Activated naive CD4-positive, alpha-beta T cell treated with anti-CD3 and anti-CD28 coated beads, Interleukin-2, amount 10 ng/mL, durations not matched to agents 7 days and 5 days (primary cell): ENCODE results near the gene WWOX.
"Not testable (repeated sequence)": the region's sequence is repeated elsewhere in the genome, so short reads cannot be mapped to it uniquely, and the experiment has no call there.

ENCODE experiments used
- CTCF ChIA-PET: fragments of 350-600 bp; sonication (Branson Sonifier 250); formaldehyde crosslinking; loops from one replicate; lab custom pipeline; 2021; ENCODE audit warnings: antibody characterized with exemption; lab: Charles Lee
- DNase-seq: peaks from one replicate; pipeline ENCODE4 v3.0.0-alpha.2; 2020
- H3K27ac Mint-ChIP-seq: one replicate; pipeline ENCODE4 v1.8.0; 2021; ENCODE audit warnings: mild to moderate bottlenecking, moderate library complexity, mixed read lengths
- H3K27me3 Mint-ChIP-seq: one replicate; pipeline ENCODE4 v1.8.0; 2021; ENCODE audit warnings: mild to moderate bottlenecking, mixed read lengths
- H3K36me3 Mint-ChIP-seq: one replicate; pipeline ENCODE4 v1.8.0; 2021; ENCODE audit warnings: mixed read lengths
- H3K4me1 Mint-ChIP-seq: one replicate; pipeline ENCODE4 v1.8.0; 2021; ENCODE audit warnings: mixed read lengths
- H3K4me3 Mint-ChIP-seq: one replicate; pipeline ENCODE4 v1.8.0; 2021; ENCODE audit warnings: mild to moderate bottlenecking, moderate library complexity, mixed read lengths
- H3K9me3 Mint-ChIP-seq: one replicate; pipeline ENCODE4 v1.8.0; 2021; ENCODE audit warnings: mixed read lengths

Gene WWOX

DNA sequence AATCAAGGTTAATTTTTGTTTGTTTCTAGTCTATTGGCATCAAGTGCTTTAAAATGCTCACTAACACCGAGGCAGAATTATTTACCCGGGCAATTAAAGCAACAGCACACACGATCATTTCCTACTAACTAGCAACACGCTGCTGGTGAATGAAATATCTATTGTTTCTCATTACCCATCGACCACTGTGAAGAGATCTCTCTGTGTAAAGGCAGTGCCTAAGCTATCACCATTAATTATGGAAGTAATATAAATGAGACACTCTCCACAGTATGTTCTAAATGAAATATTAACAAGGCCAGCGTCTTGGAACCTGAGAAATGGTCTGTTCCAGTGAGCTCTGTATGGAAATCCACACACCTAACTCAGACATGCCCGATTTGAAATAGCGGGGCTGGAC lies 1103.5 kb downstream of the WWOX start:
- DNase-seq, result no peak
- Mint-ChIP-seq H3K27ac (no peak overlapping the region), H3K27me3 (peaks cover 4% of the 10 kb centered on the region), H3K4me1 (no peaks in the 10 kb centered on the region), H3K4me3 (no peak overlapping the region), H3K9me3 (no peaks in the 10 kb centered on the region), H3K36me3 (no peaks in the 10 kb centered on the region)
- CTCF ChIA-PET, result no interaction called here

DNA sequence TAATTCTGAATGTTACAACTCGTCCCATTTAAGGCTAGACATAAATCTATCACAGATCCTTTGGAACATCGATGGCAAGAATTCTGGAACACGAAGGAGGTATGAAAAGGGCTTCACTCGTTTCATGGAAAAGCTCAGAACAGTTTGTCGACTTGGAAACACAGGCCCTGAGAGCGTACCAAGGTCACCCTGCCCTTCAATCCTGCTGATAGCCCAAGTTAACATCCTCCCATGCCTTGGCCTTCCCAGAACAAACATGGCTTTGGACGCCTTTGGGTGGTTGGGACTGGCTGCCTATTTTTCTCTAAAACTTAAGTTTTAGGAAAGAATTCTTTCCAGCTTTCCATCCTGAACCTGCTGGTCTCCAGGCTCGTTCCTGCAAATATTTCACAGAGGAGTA lies 1105.0 kb downstream of the WWOX start:
- CTCF ChIA-PET, result no interaction called here
- Mint-ChIP-seq H3K27me3 (peaks cover 4% of the 10 kb centered on the region), H3K36me3 (no peaks in the 10 kb centered on the region), H3K27ac (no peak overlapping the region), H3K4me3 (no peak overlapping the region), H3K9me3 (no peaks in the 10 kb centered on the region), H3K4me1 (no peaks in the 10 kb centered on the region)
- no peak for DNase-seq

DNA sequence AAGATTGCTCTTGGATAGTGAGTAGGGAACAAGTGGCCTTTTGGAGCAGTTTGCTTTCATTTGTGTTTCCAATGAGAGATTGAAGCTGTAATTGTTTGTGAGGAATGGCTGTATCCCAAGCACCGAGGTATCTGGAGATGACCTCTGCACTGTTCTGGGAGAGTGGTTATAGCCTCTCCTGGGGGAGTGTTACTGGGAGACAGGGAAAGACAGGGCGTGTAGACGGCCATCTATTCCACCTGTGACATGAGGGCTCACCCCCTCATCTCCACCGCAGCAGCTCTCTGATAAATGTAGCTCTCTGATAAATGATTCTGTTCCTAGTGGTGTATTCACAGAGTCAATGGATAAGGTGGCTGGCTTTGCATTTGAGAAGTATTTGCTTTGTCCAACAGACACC lies 1107.4 kb downstream of the WWOX start:
- no peak for DNase-seq
- peaks cover 4% of the 10 kb centered on the region for H3K27me3 Mint-ChIP-seq
- no peaks in the 10 kb centered on the region for H3K36me3 Mint-ChIP-seq
- H3K4me1 Mint-ChIP-seq, result no peaks in the 10 kb centered on the region
- no peaks in the 10 kb centered on the region for H3K9me3 Mint-ChIP-seq
- H3K4me3 Mint-ChIP-seq, result no peak overlapping the region
- H3K27ac Mint-ChIP-seq, result no peak overlapping the region
- CTCF ChIA-PET, result no interaction called here

DNA sequence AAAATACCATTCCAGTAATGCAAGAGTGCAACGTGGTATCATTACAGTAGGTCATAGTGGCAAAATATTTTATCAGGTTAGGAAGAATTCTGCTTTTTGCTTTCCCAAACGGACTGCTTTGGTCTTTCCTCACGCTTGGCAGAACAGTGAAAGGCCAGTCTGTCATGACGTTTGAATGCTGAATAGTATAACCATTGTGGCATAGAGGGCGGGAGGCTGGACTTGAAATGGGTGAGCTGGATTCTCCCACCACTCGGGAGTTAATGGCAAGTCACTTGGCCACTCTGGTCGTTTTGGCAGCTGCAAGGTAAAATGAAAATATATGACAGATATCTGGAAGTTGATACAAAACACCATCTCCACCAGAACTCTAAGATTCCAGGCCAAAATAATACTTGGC lies 1109.9 kb downstream of the WWOX start:
- no peaks in the 10 kb centered on the region for H3K4me1 Mint-ChIP-seq
- peaks cover 4% of the 10 kb centered on the region for H3K27me3 Mint-ChIP-seq
- H3K36me3 Mint-ChIP-seq, result no peaks in the 10 kb centered on the region
- no peak overlapping the region for H3K4me3 Mint-ChIP-seq
- H3K27ac Mint-ChIP-seq, result no peak overlapping the region
- DNase-seq, result no peak
- H3K9me3 Mint-ChIP-seq, result peaks cover 5% of the 10 kb centered on the region
- CTCF ChIA-PET, result no interaction called here

DNA sequence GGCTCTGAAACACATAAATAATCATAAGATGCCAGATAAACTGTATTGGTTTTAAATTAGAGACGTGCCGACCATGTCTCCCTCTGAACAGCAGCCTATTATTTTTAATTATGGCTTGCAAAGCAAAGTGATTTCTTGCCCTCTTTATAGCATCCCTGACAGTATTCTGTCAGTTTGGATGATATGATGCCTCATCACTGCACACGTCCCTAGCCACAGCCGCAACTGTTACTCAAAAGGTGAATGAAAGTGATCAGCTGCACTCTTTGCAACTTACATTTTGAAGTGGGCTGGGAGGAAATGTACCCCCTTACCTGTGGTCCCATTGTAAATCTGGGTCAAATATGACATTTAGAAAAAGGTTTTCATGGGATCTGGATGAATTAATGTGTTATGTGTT lies 1111.2 kb downstream of the WWOX start:
- no peaks in the 10 kb centered on the region for H3K27me3 Mint-ChIP-seq
- no peak for DNase-seq
- CTCF ChIA-PET, result no interaction called here
- peaks cover 5% of the 10 kb centered on the region for H3K9me3 Mint-ChIP-seq
- H3K4me1 Mint-ChIP-seq, result no peaks in the 10 kb centered on the region
- H3K36me3 Mint-ChIP-seq, result no peaks in the 10 kb centered on the region
- H3K27ac Mint-ChIP-seq, result no peak overlapping the region
- H3K4me3 Mint-ChIP-seq, result no peak overlapping the region

DNA sequence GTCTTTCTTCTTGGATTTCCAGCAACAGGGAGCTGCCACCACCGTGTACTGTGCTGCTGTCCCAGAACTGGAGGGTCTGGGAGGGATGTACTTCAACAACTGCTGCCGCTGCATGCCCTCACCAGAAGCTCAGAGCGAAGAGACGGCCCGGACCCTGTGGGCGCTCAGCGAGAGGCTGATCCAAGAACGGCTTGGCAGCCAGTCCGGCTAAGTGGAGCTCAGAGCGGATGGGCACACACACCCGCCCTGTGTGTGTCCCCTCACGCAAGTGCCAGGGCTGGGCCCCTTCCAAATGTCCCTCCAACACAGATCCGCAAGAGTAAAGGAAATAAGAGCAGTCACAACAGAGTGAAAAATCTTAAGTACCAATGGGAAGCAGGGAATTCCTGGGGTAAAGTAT lies 1112.1 kb downstream of the WWOX start:
- CTCF ChIA-PET, result interaction anchor here (0.6 kb wide), 1 partner anchor 154 kb away, joined by 3 read pairs; no protein-coding TSS in a partner anchor

DNA sequence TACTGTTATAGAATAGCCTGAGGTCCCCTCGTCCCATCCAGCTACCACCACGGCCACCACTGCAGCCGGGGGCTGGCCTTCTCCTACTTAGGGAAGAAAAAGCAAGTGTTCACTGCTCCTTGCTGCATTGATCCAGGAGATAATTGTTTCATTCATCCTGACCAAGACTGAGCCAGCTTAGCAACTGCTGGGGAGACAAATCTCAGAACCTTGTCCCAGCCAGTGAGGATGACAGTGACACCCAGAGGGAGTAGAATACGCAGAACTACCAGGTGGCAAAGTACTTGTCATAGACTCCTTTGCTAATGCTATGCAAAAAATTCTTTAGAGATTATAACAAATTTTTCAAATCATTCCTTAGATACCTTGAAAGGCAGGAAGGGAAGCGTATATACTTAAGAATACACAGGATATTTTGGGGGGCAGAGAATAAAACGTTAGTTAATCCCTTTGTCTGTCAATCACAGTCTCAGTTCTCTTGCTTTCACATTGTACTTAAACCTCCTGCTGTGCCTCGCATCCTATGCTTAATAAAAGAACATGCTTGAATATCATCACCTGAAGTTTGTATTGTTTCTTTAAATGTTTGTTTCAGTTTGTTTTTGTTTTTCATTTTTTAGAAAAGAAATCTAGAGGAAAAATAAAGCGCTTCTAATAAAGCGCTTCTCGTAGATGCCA lies 1112.8 kb downstream of the WWOX start:
- Mint-ChIP-seq H3K4me1 (peaks cover 4% of the 10 kb centered on the region), H3K36me3 (no peaks in the 10 kb centered on the region), H3K4me3 (no peak overlapping the region), H3K9me3 (peaks cover 8% of the 10 kb centered on the region), H3K27ac (no peak overlapping the region), H3K27me3 (no peaks in the 10 kb centered on the region)
- no peak for DNase-seq
- CTCF ChIA-PET, result interaction anchor here (0.6 kb wide), 1 partner anchor 154 kb away, joined by 3 read pairs; no protein-coding TSS in a partner anchor

More for the DNA sequence above, 1112.1 kb downstream of the WWOX start:
- H3K27me3 Mint-ChIP-seq, result no peaks in the 10 kb centered on the region
- no peaks in the 10 kb centered on the region for H3K36me3 Mint-ChIP-seq
- DNase-seq, result no peak
- H3K4me3 Mint-ChIP-seq, result no peak overlapping the region
- no peak overlapping the region for H3K27ac Mint-ChIP-seq
- H3K9me3 Mint-ChIP-seq, result peaks cover 8% of the 10 kb centered on the region
- no peaks in the 10 kb centered on the region for H3K4me1 Mint-ChIP-seq

DNA sequence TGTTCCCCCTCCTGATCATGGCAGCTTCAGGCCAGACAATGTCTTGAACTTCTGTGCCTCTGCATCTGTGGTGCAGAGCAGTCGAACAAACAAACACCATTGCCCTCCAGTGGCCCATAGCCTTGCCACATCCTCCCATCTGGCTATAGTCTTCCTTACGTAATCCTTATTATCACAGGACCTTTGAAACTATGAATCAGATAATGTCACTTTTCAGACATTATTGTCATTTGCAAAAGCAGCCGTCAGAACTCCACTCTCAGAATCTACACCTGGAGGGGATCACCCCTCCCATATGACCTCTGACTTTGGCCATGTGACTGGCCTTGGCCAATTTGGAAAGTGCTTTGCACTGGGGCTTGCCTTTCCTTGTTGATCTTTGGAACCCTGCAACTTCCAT lies 1113.8 kb downstream of the WWOX start:
- Mint-ChIP-seq H3K27ac (no peak overlapping the region), H3K36me3 (no peaks in the 10 kb centered on the region), H3K4me3 (no peak overlapping the region), H3K9me3 (peaks cover 8% of the 10 kb centered on the region), H3K27me3 (no peaks in the 10 kb centered on the region), H3K4me1 (peaks cover 13% of the 10 kb centered on the region)
- CTCF ChIA-PET, result no interaction called here
- no peak for DNase-seq

DNA sequence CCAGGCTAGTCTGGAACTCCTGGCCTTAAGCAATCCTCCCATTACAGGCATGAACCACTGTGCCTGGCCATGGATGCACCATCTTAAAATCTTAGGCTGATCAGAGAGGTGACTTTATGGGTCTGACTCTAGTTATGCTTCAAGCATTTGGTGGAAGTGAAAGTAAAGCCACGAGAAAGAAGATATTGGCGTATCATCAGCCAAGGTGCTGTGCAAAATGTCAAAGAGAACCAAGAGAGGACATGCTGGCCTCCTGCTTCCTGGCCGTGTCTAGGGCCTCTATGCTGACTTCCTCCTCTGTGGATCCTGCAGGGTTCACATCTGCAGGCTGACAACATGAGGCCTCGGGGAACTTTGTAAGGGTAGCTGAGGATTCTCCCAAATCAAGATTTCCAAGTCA lies 1115.8 kb downstream of the WWOX start:
- Mint-ChIP-seq H3K36me3 (no peaks in the 10 kb centered on the region), H3K4me1 (peaks cover 17% of the 10 kb centered on the region), H3K27me3 (no peaks in the 10 kb centered on the region), H3K27ac (no peak overlapping the region), H3K9me3 (peaks cover 8% of the 10 kb centered on the region), H3K4me3 (no peak overlapping the region)
- DNase-seq, result no peak
- CTCF ChIA-PET, result interaction anchor here (0.9 kb wide), 1 partner anchor 226 kb away, joined by 3 read pairs; no protein-coding TSS in a partner anchor

DNA sequence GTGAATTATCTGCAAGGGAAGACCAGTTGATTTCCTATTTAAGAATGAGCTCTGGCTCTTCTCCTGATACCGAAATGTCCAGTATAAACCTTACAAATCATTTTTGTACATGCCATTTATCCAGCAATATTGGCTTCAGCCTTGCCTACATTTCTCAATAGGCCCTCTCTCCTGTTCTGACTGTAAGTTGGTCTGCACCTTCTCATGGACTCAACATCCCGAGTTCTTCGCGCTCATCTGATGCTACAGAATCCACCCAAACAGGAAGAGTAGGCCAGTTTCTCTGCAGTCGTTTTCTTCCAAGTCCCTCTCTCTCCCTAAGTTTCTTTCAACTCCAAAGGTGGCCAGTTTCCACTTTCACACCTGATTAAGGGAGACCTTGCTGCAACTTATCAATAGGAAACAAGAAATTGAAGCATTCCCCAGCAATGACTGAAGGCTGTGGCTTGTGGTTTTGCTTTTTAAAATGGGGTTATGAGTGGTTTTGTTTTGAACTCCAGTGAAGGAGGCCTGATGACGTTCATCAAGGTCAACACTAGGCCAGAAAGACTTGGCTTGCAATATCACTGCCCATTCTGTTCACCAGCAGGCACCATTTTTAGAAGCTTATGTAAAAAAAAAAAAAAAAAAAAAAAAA lies 1118.0 kb downstream of the WWOX start:
- H3K9me3 Mint-ChIP-seq, result peaks cover 8% of the 10 kb centered on the region
- peak overlapping the region; percentile 35 for H3K27ac Mint-ChIP-seq
- CTCF ChIA-PET, result interaction anchor here (1.2 kb wide), 1 partner anchor 386 kb away, joined by 3 read pairs; no protein-coding TSS in a partner anchor
- H3K27me3 Mint-ChIP-seq, result no peaks in the 10 kb centered on the region
- peak; percentile 39 for DNase-seq
- H3K4me1 Mint-ChIP-seq, result peaks cover 17% of the 10 kb centered on the region
- no peak overlapping the region for H3K4me3 Mint-ChIP-seq
- no peaks in the 10 kb centered on the region for H3K36me3 Mint-ChIP-seq

DNA sequence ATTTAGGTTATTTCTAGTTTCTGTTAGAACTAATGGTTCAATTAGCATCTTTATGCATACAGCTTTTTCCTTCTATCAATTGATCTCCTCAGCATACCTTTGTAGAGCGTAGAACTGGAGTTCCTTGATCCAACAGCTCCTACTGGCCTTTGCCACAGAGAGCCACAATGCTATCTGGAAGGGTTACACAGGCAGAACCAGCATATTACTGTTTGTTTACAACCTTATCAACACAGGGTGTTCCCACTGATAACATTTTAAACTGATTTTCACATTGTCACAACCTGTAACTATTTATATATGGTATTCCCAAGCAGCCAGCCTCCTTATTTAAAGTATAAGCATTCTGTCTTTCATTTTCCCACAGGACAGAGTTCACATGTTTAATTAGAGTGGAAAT lies 1118.9 kb downstream of the WWOX start:
- Mint-ChIP-seq H3K4me3 (no peak overlapping the region), H3K9me3 (peaks cover 8% of the 10 kb centered on the region), H3K27me3 (no peaks in the 10 kb centered on the region), H3K27ac (no peak overlapping the region), H3K36me3 (no peaks in the 10 kb centered on the region), H3K4me1 (peaks cover 17% of the 10 kb centered on the region)
- no peak for DNase-seq
- CTCF ChIA-PET, result interaction anchor here (1.2 kb wide), 1 partner anchor 385 kb away, joined by 3 read pairs; no protein-coding TSS in a partner anchor

DNA sequence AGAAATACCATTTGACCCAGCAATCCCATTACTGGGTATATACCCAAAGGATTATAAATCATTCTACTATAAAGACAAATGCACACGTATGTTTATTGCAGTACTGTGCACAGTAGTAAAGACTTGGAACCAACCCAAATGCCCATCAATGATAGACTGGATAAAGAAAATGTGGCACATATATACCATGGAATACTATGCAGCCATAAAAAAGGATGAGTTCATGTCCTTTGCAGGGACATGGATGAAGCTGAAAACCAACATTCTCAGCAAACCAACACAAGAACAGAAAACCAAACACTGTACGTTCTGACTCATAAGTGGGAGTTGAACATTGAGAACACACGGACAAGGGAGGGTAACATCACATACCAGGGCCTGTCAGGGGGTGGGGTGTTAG lies 1126.5 kb downstream of the WWOX start:
- H3K27ac Mint-ChIP-seq, H3K27me3 Mint-ChIP-seq, DNase-seq, H3K4me3 Mint-ChIP-seq, CTCF ChIA-PET, H3K4me1 Mint-ChIP-seq, H3K36me3 Mint-ChIP-seq, H3K9me3 Mint-ChIP-seq: not testable (repeated sequence)

DNA sequence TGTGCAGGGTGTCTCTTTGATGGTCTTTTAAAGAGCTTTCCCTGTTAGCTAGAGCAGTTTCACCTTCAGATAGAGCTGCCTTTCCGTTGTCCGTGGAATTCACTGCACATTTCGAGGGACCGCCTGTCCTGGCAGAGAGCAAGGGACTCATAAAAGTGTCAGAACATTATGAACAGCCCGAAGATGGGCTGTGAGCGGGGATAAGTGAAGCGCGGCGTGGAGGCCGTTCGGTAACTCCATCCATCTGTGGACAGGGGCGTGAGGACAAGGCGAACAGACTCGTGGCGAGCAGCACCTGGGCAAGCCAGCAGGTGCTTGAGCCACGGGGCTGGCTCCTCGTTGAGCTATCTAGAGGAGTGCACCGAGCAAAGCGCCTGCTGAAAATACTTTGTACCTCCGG lies 1129.9 kb downstream of the WWOX start:
- CTCF ChIA-PET, result no interaction called here
- no peak for DNase-seq
- Mint-ChIP-seq H3K4me3 (no peak overlapping the region), H3K27ac (no peak overlapping the region), H3K9me3 (no peaks in the 10 kb centered on the region), H3K36me3 (no peaks in the 10 kb centered on the region), H3K4me1 (no peaks in the 10 kb centered on the region), H3K27me3 (peaks cover 8% of the 10 kb centered on the region)

DNA sequence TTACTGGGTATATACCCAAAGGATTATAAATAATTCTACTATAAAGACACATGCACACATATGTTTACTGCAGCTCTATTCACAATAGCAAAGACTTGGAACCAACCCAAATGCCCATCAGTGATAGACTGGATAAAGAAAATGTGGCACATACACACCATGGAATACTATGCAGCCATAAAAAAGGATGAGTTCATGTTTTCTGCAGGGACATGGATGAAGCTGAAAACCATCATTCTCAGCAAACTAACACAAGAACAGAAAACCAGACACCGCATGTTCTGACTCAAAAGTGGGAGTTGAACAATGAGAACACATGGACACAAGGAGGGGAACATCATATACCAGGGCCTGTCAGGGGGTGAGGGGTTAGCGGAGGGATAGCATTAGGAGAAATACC lies 1146.2 kb downstream of the WWOX start:
- CTCF ChIA-PET, H3K27ac Mint-ChIP-seq: not testable (repeated sequence)
- H3K27me3 Mint-ChIP-seq, result peaks cover 14% of the 10 kb centered on the region

DNA sequence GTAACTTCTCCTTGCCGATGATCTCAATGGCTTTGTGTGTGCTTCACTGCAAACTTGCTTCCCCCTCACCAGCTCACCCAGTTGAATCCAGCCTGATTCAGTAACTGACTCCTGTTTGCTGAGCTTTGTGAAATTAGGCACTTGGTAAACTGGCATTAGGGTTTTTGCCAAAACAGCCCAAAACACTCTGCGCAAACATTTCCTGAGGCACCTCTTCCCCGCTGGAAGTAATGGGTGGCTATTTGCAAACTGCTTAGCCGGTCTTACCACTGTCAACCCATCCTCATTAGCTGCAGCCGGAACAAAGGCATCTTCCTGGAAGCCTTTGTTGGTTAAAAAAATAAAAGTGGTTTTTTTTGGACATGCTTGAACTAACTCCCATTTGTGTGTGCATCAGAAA lies 1147.9 kb downstream of the WWOX start:
- Mint-ChIP-seq H3K27ac (no peak overlapping the region), H3K9me3 (peaks cover 2% of the 10 kb centered on the region), H3K36me3 (no peaks in the 10 kb centered on the region), H3K27me3 (peaks cover 11% of the 10 kb centered on the region), H3K4me3 (no peak overlapping the region), H3K4me1 (no peaks in the 10 kb centered on the region)
- CTCF ChIA-PET, result no interaction called here
- DNase-seq, result no peak

More for the DNA sequence above, 1146.2 kb downstream of the WWOX start:
- H3K36me3 Mint-ChIP-seq, DNase-seq, H3K4me3 Mint-ChIP-seq, H3K9me3 Mint-ChIP-seq, H3K4me1 Mint-ChIP-seq: not testable (repeated sequence)
